ENCODE results near the gene PTTG1IP.

Gene PTTG1IP

GRCh38 chr21:44909719-44910118 is 36.2 kb upstream of the PTTG1IP start:
- no peak for DNase-seq (ENCODE audit: low read depth in 1 of 2, low spot score in 1 of 2)

- DNase-seq (ENCODE audit: low read depth in 1 of 2, low spot score in 1 of 2), result no peak
Measured at GRCh38 chr21:44908908-44909307, 35.4 kb upstream of the PTTG1IP start.

GRCh38 chr21:44907966-44908895 is 34.7 kb upstream of the PTTG1IP start:
- DNase-seq (ENCODE audit: low read depth in 1 of 2, low spot score in 1 of 2), result no peak

GRCh38 chr21:44907225-44907965 is 33.9 kb upstream of the PTTG1IP start:
- DNase-seq (ENCODE audit: low read depth in 1 of 2, low spot score in 1 of 2), result no peak

GRCh38 chr21:44905728-44906090 is 32.2 kb upstream of the PTTG1IP start:
- DNase-seq (ENCODE audit: low read depth in 1 of 2, low spot score in 1 of 2), result no peak

- DNase-seq (ENCODE audit: low read depth in 1 of 2, low spot score in 1 of 2), result no peak
Measured at GRCh38 chr21:44905016-44905727, 31.7 kb upstream of the PTTG1IP start.

- DNase-seq (ENCODE audit: low read depth in 1 of 2, low spot score in 1 of 2), result no peak
Measured at GRCh38 chr21:44904141-44904923, 30.8 kb upstream of the PTTG1IP start.

GRCh38 chr21:44903689-44904088 is 30.2 kb upstream of the PTTG1IP start:
- no peak for DNase-seq (ENCODE audit: low read depth in 1 of 2, low spot score in 1 of 2)

- no peak for DNase-seq (ENCODE audit: low read depth in 1 of 2, low spot score in 1 of 2)
Measured at GRCh38 chr21:44903050-44903685, 29.7 kb upstream of the PTTG1IP start.

- DNase-seq (ENCODE audit: low read depth in 1 of 2, low spot score in 1 of 2), result no peak
Measured at GRCh38 chr21:44902268-44903049, 29.0 kb upstream of the PTTG1IP start.

- DNase-seq (ENCODE audit: low read depth in 1 of 2, low spot score in 1 of 2), result no peak
Measured at GRCh38 chr21:44901391-44902074, 28.0 kb upstream of the PTTG1IP start.

GRCh38 chr21:44900559-44901251 is 27.2 kb upstream of the PTTG1IP start:
- no peak for DNase-seq (ENCODE audit: low read depth in 1 of 2, low spot score in 1 of 2)

GRCh38 chr21:44899768-44900558 is 26.5 kb upstream of the PTTG1IP start:
- DNase-seq (ENCODE audit: low read depth in 1 of 2, low spot score in 1 of 2), result no peak

- no peak for DNase-seq (ENCODE audit: low read depth in 1 of 2, low spot score in 1 of 2)
Measured at GRCh38 chr21:44898851-44899767, 25.6 kb upstream of the PTTG1IP start.

- no peak for DNase-seq (ENCODE audit: low read depth in 1 of 2, low spot score in 1 of 2)
Measured at GRCh38 chr21:44898011-44898488, 24.6 kb upstream of the PTTG1IP start.

GRCh38 chr21:44897326-44898010 is 24.0 kb upstream of the PTTG1IP start:
- DNase-seq (ENCODE audit: low read depth in 1 of 2, low spot score in 1 of 2), result no peak
